Osteoblast (primary cell): ENCODE data around the gene CCSER1. TPM values are rescaled to one million over a fixed set of nuclear protein-coding genes. Genes with fewer than 3 reads are reported as not detected.

ENCODE experiments used
- DNase-seq: peaks from one replicate; pipeline ENCODE4 v3.0.0; 2011; ENCODE audit warnings: low spot score, mixed read lengths; ENCODE audit not compliant: insufficient read length; ENCODE audit errors: missing footprints
- H2AFZ ChIP-seq: 2 replicates; pipeline ENCODE4 v1.6.0; 2011; ENCODE audit warnings: mild to moderate bottlenecking, low read length
- H3K27ac ChIP-seq: 2 replicates; pipeline ENCODE4 v1.5.1; 2011; ENCODE audit warnings: mild to moderate bottlenecking, low read depth, low read length, moderate library complexity
- H3K27me3 ChIP-seq: 2 replicates; pipeline ENCODE4 v1.6.0; 2012; ENCODE audit warnings: mild to moderate bottlenecking, control low read depth, inconsistent platforms, low read length, moderate library complexity; ENCODE audit not compliant: insufficient read depth
- H3K36me3 ChIP-seq: 2 replicates; pipeline ENCODE4 v1.5.1; 2011; ENCODE audit warnings: mild to moderate bottlenecking, low read length, control low read depth, moderate library complexity; ENCODE audit not compliant: insufficient read depth
- H3K4me1 ChIP-seq: 2 replicates; pipeline ENCODE4 v1.5.1; 2011; ENCODE audit warnings: mild to moderate bottlenecking, low read length, control low read depth, moderate library complexity; ENCODE audit not compliant: insufficient read depth
- H3K4me2 ChIP-seq: 2 replicates; pipeline ENCODE4 v1.6.0; 2011; ENCODE audit warnings: mild to moderate bottlenecking, low read length; ENCODE audit not compliant: insufficient read depth
- H3K4me3 ChIP-seq: fragments of 200-600 bp; sonication (generic); 3 replicates; pipeline ENCODE4 v1.5.1; 2012; ENCODE audit warnings: mild to moderate bottlenecking, low read length, inconsistent platforms; ENCODE audit not compliant: insufficient read depth
- H3K79me2 ChIP-seq: 2 replicates; pipeline ENCODE4 v1.6.0; 2012; ENCODE audit warnings: mild to moderate bottlenecking, low read length, control low read depth, inconsistent platforms; ENCODE audit not compliant: insufficient read depth
- H3K9me3 ChIP-seq: 2 replicates; pipeline ENCODE4 v1.5.1; 2011; ENCODE audit warnings: low read depth, low read length, control low read depth
- H4K20me1 ChIP-seq: 2 replicates; pipeline ENCODE4 v1.6.0; 2012; ENCODE audit warnings: mild to moderate bottlenecking, low read length, control low read depth; ENCODE audit not compliant: insufficient read depth
- total RNA-seq: library from RNA; depleted of rRNA; stranded (reverse); fragments of >200 nt; gene quantifications from 2 replicates; pipeline ENCODE4 v1.2.3, GENCODE V29; 2012
- TF ChIP-seq, protein P1 (sequence below): IDR thresholded peaks from 2 replicates; pipeline ENCODE4 v1.5.1; 2011; ENCODE audit warnings: mild to moderate bottlenecking, low read depth, low read length, moderate library complexity; ENCODE audit errors: extremely low read depth

CCSER1 gene
- total RNA-seq, 1 donor, result under 0.01 TPM

DNA sequence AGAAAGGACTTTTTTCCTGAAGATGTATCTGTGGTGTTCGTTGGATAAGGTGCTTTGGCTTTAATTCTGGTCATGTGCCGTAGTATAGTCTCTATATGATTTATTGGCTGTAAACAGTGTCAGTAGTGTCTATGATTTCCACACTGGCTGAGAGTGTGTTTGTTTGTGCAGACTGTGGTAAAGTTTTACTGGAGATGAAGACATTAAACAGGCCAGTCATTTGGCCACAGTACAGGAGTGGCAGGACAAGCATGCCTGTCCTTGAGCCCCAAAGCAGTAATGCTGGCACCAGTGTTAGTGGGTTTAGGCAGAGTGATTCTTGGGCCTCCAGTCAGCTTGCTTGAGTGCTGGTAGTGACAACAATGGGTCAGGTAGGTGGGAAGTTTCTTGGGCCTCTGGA, 1152.7 kb downstream of the CCSER1 start:
- Histone ChIP-seq H3K9me3 (peaks cover 7% of the 10 kb centered on the region), H3K4me1 (no peaks in the 10 kb centered on the region), H2AFZ (no peak overlapping the region), H3K27ac (no peak overlapping the region), H3K79me2 (no peaks in the 10 kb centered on the region), H3K4me2 (no peak overlapping the region), H4K20me1 (no peaks in the 10 kb centered on the region), H3K27me3 (no peaks in the 10 kb centered on the region), H3K36me3 (no peaks in the 10 kb centered on the region), H3K4me3 (no peak overlapping the region)
- DNase-seq, result no peak
- TF ChIP-seq, protein P1, sequence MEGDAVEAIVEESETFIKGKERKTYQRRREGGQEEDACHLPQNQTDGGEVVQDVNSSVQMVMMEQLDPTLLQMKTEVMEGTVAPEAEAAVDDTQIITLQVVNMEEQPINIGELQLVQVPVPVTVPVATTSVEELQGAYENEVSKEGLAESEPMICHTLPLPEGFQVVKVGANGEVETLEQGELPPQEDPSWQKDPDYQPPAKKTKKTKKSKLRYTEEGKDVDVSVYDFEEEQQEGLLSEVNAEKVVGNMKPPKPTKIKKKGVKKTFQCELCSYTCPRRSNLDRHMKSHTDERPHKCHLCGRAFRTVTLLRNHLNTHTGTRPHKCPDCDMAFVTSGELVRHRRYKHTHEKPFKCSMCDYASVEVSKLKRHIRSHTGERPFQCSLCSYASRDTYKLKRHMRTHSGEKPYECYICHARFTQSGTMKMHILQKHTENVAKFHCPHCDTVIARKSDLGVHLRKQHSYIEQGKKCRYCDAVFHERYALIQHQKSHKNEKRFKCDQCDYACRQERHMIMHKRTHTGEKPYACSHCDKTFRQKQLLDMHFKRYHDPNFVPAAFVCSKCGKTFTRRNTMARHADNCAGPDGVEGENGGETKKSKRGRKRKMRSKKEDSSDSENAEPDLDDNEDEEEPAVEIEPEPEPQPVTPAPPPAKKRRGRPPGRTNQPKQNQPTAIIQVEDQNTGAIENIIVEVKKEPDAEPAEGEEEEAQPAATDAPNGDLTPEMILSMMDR, result no peak

DNA sequence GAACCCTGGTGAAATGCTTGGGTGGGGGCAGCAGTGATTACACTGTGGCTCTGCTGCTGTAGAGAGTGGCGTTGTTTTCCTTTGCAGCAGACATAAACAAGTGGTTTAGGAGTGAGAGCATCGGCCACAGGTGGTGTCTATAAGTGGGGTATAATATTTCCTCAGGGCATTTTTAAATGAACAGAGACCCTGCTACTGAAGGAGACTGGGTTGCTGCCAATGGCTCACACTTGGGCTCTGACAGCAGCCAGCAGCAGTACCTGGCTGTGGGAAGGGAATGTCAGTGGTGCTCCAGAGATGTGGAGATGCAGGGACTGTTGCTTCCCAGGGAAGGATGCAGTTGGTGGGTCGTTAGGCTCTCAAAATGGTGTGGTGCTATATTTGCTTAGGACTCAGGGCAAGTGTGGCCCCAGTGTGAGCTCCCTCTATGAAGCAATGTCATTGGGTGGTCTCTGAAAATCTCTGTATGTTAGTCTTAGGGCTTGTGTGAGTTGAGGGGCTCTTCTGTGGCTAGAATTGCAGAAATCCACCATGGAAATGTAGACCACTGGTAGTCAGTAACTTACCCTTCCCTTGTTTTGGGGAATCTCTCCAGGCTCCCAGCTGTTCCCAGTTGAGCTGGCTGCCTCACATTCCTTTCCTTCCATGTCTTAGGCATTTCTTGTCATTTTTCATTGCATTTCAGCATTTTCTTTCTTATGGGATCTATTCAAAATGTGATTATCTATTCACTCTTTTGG, 1153.5 kb downstream of the CCSER1 start:
- DNase-seq, result peak; percentile 4
- Histone ChIP-seq H3K4me3 (no peak overlapping the region), H3K4me1 (no peaks in the 10 kb centered on the region), H3K79me2 (no peaks in the 10 kb centered on the region), H3K9me3 (peaks cover 7% of the 10 kb centered on the region), H4K20me1 (no peaks in the 10 kb centered on the region), H3K36me3 (no peaks in the 10 kb centered on the region), H2AFZ (no peak overlapping the region), H3K27me3 (no peaks in the 10 kb centered on the region), H3K4me2 (no peak overlapping the region), H3K27ac (no peak overlapping the region)
- TF ChIP-seq, protein P1, result no peak

DNA sequence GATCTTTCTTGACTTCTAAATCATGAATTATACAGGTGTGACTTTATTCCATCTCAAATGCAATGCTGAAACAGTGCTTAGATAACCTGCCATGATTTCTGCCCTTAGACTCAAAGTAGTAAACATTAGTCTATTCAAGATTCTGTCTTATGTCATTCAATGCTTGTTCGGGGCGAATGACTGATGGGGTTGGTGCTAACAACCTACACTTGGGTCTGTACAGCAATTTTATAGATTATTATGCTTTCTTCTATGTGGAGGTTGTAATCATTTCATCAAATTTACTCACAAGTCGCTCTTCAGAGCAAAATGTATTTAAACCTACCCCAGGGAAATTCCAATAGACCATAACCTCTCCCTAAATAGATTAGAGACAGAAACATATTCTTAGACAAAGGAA, 1155.0 kb downstream of the CCSER1 start:
- H3K36me3 ChIP-seq, result no peaks in the 10 kb centered on the region
- no peaks in the 10 kb centered on the region for H4K20me1 ChIP-seq
- H3K4me2 ChIP-seq, result no peak overlapping the region
- no peak overlapping the region for H3K4me3 ChIP-seq
- TF ChIP-seq, protein P1, result no peak
- H3K4me1 ChIP-seq, result no peaks in the 10 kb centered on the region
- no peak overlapping the region for H3K27ac ChIP-seq
- peaks cover 7% of the 10 kb centered on the region for H3K9me3 ChIP-seq
- no peak for DNase-seq
- no peak overlapping the region for H2AFZ ChIP-seq
- H3K79me2 ChIP-seq, result no peaks in the 10 kb centered on the region
- H3K27me3 ChIP-seq, result no peaks in the 10 kb centered on the region

DNA sequence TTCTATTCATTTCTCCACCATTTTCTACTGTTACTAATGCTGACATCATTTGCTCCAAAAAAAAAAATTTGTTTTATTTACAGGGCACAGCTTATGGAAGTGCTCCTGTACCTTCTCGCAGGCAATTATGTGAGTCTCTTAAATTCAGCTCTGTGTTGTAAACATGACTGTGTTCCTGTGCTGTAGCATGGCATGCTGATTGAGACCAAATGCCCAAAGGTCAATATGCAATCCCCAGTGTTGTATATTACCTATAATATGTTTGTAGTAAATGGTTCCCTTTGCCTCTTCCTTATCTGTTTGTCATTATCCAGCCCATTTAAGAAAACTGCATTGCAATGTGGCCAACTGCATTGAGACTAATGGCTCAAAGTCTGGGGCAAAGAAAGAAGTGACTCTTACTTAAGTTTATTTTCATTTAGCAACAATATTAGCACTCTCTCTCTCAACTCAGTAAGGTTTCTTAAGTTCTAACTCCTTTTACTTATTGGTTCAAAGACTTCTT, 1156.6 kb downstream of the CCSER1 start:
- H3K27me3 ChIP-seq, result no peaks in the 10 kb centered on the region
- no peaks in the 10 kb centered on the region for H3K4me1 ChIP-seq
- H2AFZ ChIP-seq, result no peak overlapping the region
- no peak overlapping the region for H3K27ac ChIP-seq
- DNase-seq, result no peak
- H3K4me3 ChIP-seq, result no peak overlapping the region
- H3K79me2 ChIP-seq, result no peaks in the 10 kb centered on the region
- H3K36me3 ChIP-seq, result no peaks in the 10 kb centered on the region
- no peak overlapping the region for H3K4me2 ChIP-seq
- H3K9me3 ChIP-seq, result peaks cover 10% of the 10 kb centered on the region
- no peaks in the 10 kb centered on the region for H4K20me1 ChIP-seq
- TF ChIP-seq, protein P1, result no peak
